Lower leg skin (tissue), 3 donors: Measurements from ENCODE around the gene SAP30L.

ENCODE experiments used
- POLR2A ChIP-seq, 2 donors: fragments of 450-650 bp; IDR thresholded peaks; one replicate each; pipeline ENCODE4 v1.6.1; 2016 to 2017; ENCODE audit warnings: antibody characterized with exemption in 2 of 2, mild to moderate bottlenecking in 1 of 2, moderate library complexity in 1 of 2
- TF ChIP-seq, protein P1 (sequence below), 3 donors: fragments of 450-650 bp; IDR thresholded peaks; one replicate each; pipeline ENCODE4 v1.5.1; 2016; ENCODE audit warnings: antibody characterized with exemption in 3 of 3, mild to moderate bottlenecking in 3 of 3, moderate library complexity in 2 of 3

GRCh38 chr5:154491941-154492340 lies 46.1 kb downstream of the SAP30L start:
- TF ChIP-seq, protein P1, sequence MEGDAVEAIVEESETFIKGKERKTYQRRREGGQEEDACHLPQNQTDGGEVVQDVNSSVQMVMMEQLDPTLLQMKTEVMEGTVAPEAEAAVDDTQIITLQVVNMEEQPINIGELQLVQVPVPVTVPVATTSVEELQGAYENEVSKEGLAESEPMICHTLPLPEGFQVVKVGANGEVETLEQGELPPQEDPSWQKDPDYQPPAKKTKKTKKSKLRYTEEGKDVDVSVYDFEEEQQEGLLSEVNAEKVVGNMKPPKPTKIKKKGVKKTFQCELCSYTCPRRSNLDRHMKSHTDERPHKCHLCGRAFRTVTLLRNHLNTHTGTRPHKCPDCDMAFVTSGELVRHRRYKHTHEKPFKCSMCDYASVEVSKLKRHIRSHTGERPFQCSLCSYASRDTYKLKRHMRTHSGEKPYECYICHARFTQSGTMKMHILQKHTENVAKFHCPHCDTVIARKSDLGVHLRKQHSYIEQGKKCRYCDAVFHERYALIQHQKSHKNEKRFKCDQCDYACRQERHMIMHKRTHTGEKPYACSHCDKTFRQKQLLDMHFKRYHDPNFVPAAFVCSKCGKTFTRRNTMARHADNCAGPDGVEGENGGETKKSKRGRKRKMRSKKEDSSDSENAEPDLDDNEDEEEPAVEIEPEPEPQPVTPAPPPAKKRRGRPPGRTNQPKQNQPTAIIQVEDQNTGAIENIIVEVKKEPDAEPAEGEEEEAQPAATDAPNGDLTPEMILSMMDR (IDR thresholded peaks at IDR 0.05), result no peak
- TF ChIP-seq POLR2A (IDR thresholded peaks at IDR 0.05), result no peak
